T-cell (primary cell): Measurements from ENCODE around the gene KLLN. TPM values are rescaled to one million over a fixed set of nuclear protein-coding genes. Genes with fewer than 3 reads are reported as not detected.
"Not testable (repeated sequence)": the region's sequence is repeated elsewhere in the genome, so short reads cannot be mapped to it uniquely, and the experiment has no call there.

Source experiments
- ATAC-seq, 4 experiments: fragments of 200-7000 bp in 3 of 4; fragments of 150-1000 bp in 1 of 4; cut with Tn5 transposase; replicated peaks in 1 of 4; 1 replicate in 3 of 4; 2 replicates in 1 of 4; pipeline ENCODE4 v1.10.0; 2021; ENCODE audit warnings: moderate library complexity in 3 of 4, mild to moderate bottlenecking in 2 of 4, moderate number of reproducible peaks in 1 of 4
- CTCF ChIA-PET, 2 donors: fragments of 300-600 bp; sonication (Branson Sonifier 250); formaldehyde crosslinking; loops; one replicate each; lab custom pipeline; 2022; ENCODE audit warnings: antibody characterized with exemption in 2 of 2; lab: Charles Lee
- POLR2A ChIA-PET, 2 donors: fragments of 300-600 bp; sonication (Branson Sonifier 250); formaldehyde crosslinking; loops; one replicate each; lab custom pipeline; 2022; ENCODE audit warnings: antibody characterized with exemption in 2 of 2; lab: Charles Lee
- DNase-seq, 35 experiments: peaks; one replicate each; pipeline versions ENCODE4 v3.0.0 to v3.0.0-alpha.2; 2013 to 2023
- H3K27ac ChIP-seq: one replicate; pipeline ENCODE4 v1.5.1; 2013; ENCODE audit warnings: low read length
- H3K27me3 ChIP-seq, 2 experiments: replicated peaks in 1 of 2; 1 replicate in 1 of 2; 2 replicates in 1 of 2; pipeline versions ENCODE4 v1.6.1 to v1.7.0; 2013; ENCODE audit warnings: low read length in 1 of 2, mixed read lengths in 1 of 2; ENCODE audit not compliant: control insufficient read depth in 2 of 2, insufficient read depth in 2 of 2; ENCODE audit errors: extremely low read depth in 1 of 2
- H3K36me3 ChIP-seq, 2 donors: 1 replicate in 1 of 2; 2 replicates in 1 of 2; pipeline versions ENCODE4 v1.6.1 to v1.7.0; 2013; ENCODE audit warnings: low read length in 1 of 2; ENCODE audit not compliant: control insufficient read depth in 2 of 2, insufficient read depth in 1 of 2; ENCODE audit errors: extremely low read depth in 1 of 2
- H3K4me1 ChIP-seq, 2 experiments: 1 replicate in 1 of 2; 2 replicates in 1 of 2; pipeline versions ENCODE4 v1.6.1 to v1.7.0; 2013; ENCODE audit warnings: low read length in 2 of 2, mixed read lengths in 1 of 2; ENCODE audit not compliant: insufficient read depth in 2 of 2, control insufficient read depth in 1 of 2; ENCODE audit errors: extremely low read depth in 1 of 2
- H3K4me3 ChIP-seq, 2 donors: 1 replicate in 1 of 2; 2 replicates in 1 of 2; pipeline versions ENCODE4 v1.5.1 to v1.7.0; 2013; ENCODE audit warnings: mild to moderate bottlenecking in 2 of 2, low read length in 1 of 2, moderate library complexity in 1 of 2; ENCODE audit not compliant: control insufficient read depth in 1 of 2; ENCODE audit errors: extremely low read depth in 1 of 2
- H3K9me3 ChIP-seq: 2 replicates; pipeline ENCODE4 v1.7.0; 2013
- H3K27ac Mint-ChIP-seq, 2 donors: one replicate each; pipeline ENCODE4 v1.8.0; 2020 to 2021; ENCODE audit warnings: mild to moderate bottlenecking in 2 of 2, mixed read lengths in 2 of 2
- H3K27me3 Mint-ChIP-seq, 2 donors: one replicate each; pipeline ENCODE4 v1.8.0; 2021 to 2022; ENCODE audit warnings: mixed read lengths in 2 of 2
- H3K36me3 Mint-ChIP-seq: one replicate; pipeline ENCODE4 v1.8.0; 2021; ENCODE audit warnings: mixed read lengths
- H3K4me1 Mint-ChIP-seq, 3 donors: one replicate each; pipeline ENCODE4 v1.8.0; 2020 to 2022; ENCODE audit warnings: mixed read lengths in 3 of 3, mild to moderate bottlenecking in 1 of 3
- H3K4me3 Mint-ChIP-seq, 3 donors: one replicate each; pipeline ENCODE4 v1.8.0; 2020 to 2022; ENCODE audit warnings: mild to moderate bottlenecking in 3 of 3, mixed read lengths in 3 of 3, moderate library complexity in 3 of 3
- H3K9me3 Mint-ChIP-seq, 3 donors: one replicate each; pipeline ENCODE4 v1.8.0; 2020 to 2022; ENCODE audit warnings: mixed read lengths in 3 of 3
- WGBS: methylation state at CpG from one replicate; pipeline ENCODE4 v1.1.5; 2013; ENCODE audit warnings: missing lambda C conversion rate; ENCODE audit not compliant: insufficient coverage; 5-methylcytosine and 5-hydroxymethylcytosine counted together
- total RNA-seq, 35 experiments: library from RNA in 6 of 35; stranded (reverse) in 6 of 35; fragments of 120-200 nt in 1 of 35; gene quantifications; one replicate each; pipeline versions ENCODE4 v1.2.1 to v1.2.4 and lab custom pipeline; 2013 to 2026

The KLLN gene
- total RNA-seq, 5 donors from 2014 or later (not counting 1 experiment from before 2014, with no cell fraction given): 0.50 to 1.0 (median 0.60) TPM

- H3K4me1 Mint-ChIP-seq: peaks cover 75 to 82% (median 79%) of the 10 kb centered on the region in 3 donors
- POLR2A ChIA-PET: interaction anchor here (0.6 kb wide), 2 partner anchors 518 to 520 kb away, joined by 3 read pairs; no protein-coding TSS in a partner anchor
- H3K36me3 Mint-ChIP-seq: peaks cover 19% of the 10 kb centered on the region
- not testable (repeated sequence) for H3K27ac ChIP-seq, ATAC-seq, H3K27me3 ChIP-seq, H3K9me3 Mint-ChIP-seq, H3K4me3 ChIP-seq, H3K9me3 ChIP-seq, DNase-seq, H3K27me3 Mint-ChIP-seq, H3K36me3 ChIP-seq, H3K27ac Mint-ChIP-seq
- CTCF ChIA-PET: interaction anchor here in 1 of 2 donors (1.0 kb wide), 1 partner anchor 245 kb away, joined by 3 read pairs; no protein-coding TSS in a partner anchor
- peaks cover 14 to 38% of the 10 kb centered on the region in 2 experiments for H3K4me1 ChIP-seq
- 83% methylated on average over 4 of the region's 9 CpGs for WGBS
- peak overlapping the region; percentile 37 to 95 (median 75) for H3K4me3 Mint-ChIP-seq
Measured at GRCh38 chr10:87869139-87869538, 5.8 kb upstream of the KLLN start.

- Histone ChIP-seq H3K9me3 (no peaks in the 10 kb centered on the region), H3K27ac (no peak overlapping the region), H3K4me3 (no peak overlapping the region), H3K36me3 (no peaks in the 10 kb centered on the region), H3K4me1 (peaks cover 14 to 32% of the 10 kb centered on the region in 2 experiments), H3K27me3 (no peaks in the 10 kb centered on the region)
- Mint-ChIP-seq H3K9me3 (no peaks in the 10 kb centered on the region), H3K4me1 (peaks cover 67 to 73% (median 70%) of the 10 kb centered on the region in 3 donors), H3K27ac (peak overlapping the region; percentile 31 to 72), H3K4me3 (peak overlapping the region; percentile 73 to 95 (median 75)), H3K36me3 (peaks cover 19% of the 10 kb centered on the region), H3K27me3 (no peaks in the 10 kb centered on the region)
- ChIA-PET CTCF (interaction anchor here in 1 of 2 donors (0.8 kb wide), 1 partner anchor 15 kb away, joined by 3 read pairs; no protein-coding TSS in a partner anchor), POLR2A (interaction anchor here in 1 of 2 donors (0.5 to 0.7 kb wide), 4 partner anchors 51 to 70 kb away, joined by 3 to 8 read pairs (median 3); no protein-coding TSS in a partner anchor)
- ATAC-seq (no peak), DNase-seq (no peak)
- no CpG with 5 or more reads among the region's 1 CpG for WGBS
Measured at GRCh38 chr10:87868277-87868676, 4.9 kb upstream of the KLLN start.

- ChIA-PET POLR2A (no interaction called here), CTCF (no interaction called here)
- Mint-ChIP-seq H3K27me3 (no peaks in the 10 kb centered on the region), H3K27ac (no peak overlapping the region), H3K4me1 (peaks cover 58 to 69% (median 62%) of the 10 kb centered on the region in 3 donors), H3K4me3 (peak overlapping the region; percentile 95 to 97 (median 95)), H3K9me3 (no peaks in the 10 kb centered on the region), H3K36me3 (peaks cover 19% of the 10 kb centered on the region)
- peaks cover 9 to 32% of the 10 kb centered on the region in 2 experiments for H3K4me1 ChIP-seq
- H3K27ac ChIP-seq: no peak overlapping the region
- peak overlapping the region in 1 of 2 donors; percentile 38 for H3K4me3 ChIP-seq
- DNase-seq (no peak), ATAC-seq (no peak)
- no peaks in the 10 kb centered on the region for H3K36me3 ChIP-seq
- no peaks in the 10 kb centered on the region for H3K9me3 ChIP-seq
- H3K27me3 ChIP-seq: no peaks in the 10 kb centered on the region
Measured at GRCh38 chr10:87867453-87867852, 4.1 kb upstream of the KLLN start.

- H3K27me3 Mint-ChIP-seq: no peaks in the 10 kb centered on the region
- no peaks in the 10 kb centered on the region for H3K9me3 Mint-ChIP-seq
- DNase-seq: no peak
- POLR2A ChIA-PET: interaction anchor here in 1 of 2 donors (0.6 kb wide), 2 partner anchors 116 to 965 kb away, joined by 3 to 4 read pairs; no protein-coding TSS in a partner anchor
- H3K4me3 Mint-ChIP-seq: peak overlapping the region; percentile 95 to 97 (median 95)
- CTCF ChIA-PET: interaction anchor here (0.6 kb wide), 2 partner anchors 14 to 658 kb away, joined by 3 read pairs; no protein-coding TSS in a partner anchor
- H3K4me3 ChIP-seq: peak overlapping the region; percentile 38 to 71
- H3K27ac Mint-ChIP-seq: peak overlapping the region in 1 of 2 donors; percentile 62
- WGBS: no CpG with 5 or more reads among the region's 3 CpGs
- no peaks in the 10 kb centered on the region for H3K36me3 ChIP-seq
- no peak for ATAC-seq
- no peak overlapping the region for H3K27ac ChIP-seq
- peaks cover 19% of the 10 kb centered on the region for H3K36me3 Mint-ChIP-seq
- H3K4me1 Mint-ChIP-seq: peaks cover 55 to 75% (median 57%) of the 10 kb centered on the region in 3 donors
- H3K4me1 ChIP-seq: peaks cover 14 to 35% of the 10 kb centered on the region in 2 experiments
- H3K9me3 ChIP-seq: no peaks in the 10 kb centered on the region
- no peaks in the 10 kb centered on the region for H3K27me3 ChIP-seq
Measured at GRCh38 chr10:87866412-87866974, 3.2 kb upstream of the KLLN start.

- H3K27me3 Mint-ChIP-seq: no peaks in the 10 kb centered on the region
- no peak for DNase-seq
- CTCF ChIA-PET: interaction anchor here (0.5 to 1.2 kb wide), 3 partner anchors 12 to 200 kb away, joined by 3 to 19 read pairs (median 3); no protein-coding TSS in a partner anchor
- POLR2A ChIA-PET: interaction anchor here (0.5 to 0.9 kb wide), 4 partner anchors 9 to 168 kb away, joined by 3 to 4 read pairs (median 3); no protein-coding TSS in a partner anchor
- H3K36me3 Mint-ChIP-seq: peaks cover 11% of the 10 kb centered on the region
- H3K9me3 ChIP-seq: no peaks in the 10 kb centered on the region
- peak overlapping the region; percentile 71 to 93 for H3K4me3 ChIP-seq
- peaks cover 55 to 75% (median 56%) of the 10 kb centered on the region in 3 donors for H3K4me1 Mint-ChIP-seq
- no peak for ATAC-seq
- H3K4me1 ChIP-seq: peaks cover 14 to 37% of the 10 kb centered on the region in 2 experiments
- no peaks in the 10 kb centered on the region for H3K27me3 ChIP-seq
- 3% methylated on average over 3 of the region's 4 CpGs for WGBS
- H3K27ac ChIP-seq: no peak overlapping the region
- no peaks in the 10 kb centered on the region for H3K9me3 Mint-ChIP-seq
- H3K36me3 ChIP-seq: no peaks in the 10 kb centered on the region
- peak overlapping the region; percentile 84 to 90 for H3K27ac Mint-ChIP-seq
- peak overlapping the region; percentile 95 to 97 (median 95) for H3K4me3 Mint-ChIP-seq
Measured at GRCh38 chr10:87865241-87865881, 2.0 kb upstream of the KLLN start.

- H3K9me3 Mint-ChIP-seq: no peaks in the 10 kb centered on the region
- no peaks in the 10 kb centered on the region for H3K36me3 ChIP-seq
- CTCF ChIA-PET: interaction anchor here in 1 of 2 donors (1.4 kb wide), 1 partner anchor 73 kb away, joined by 4 read pairs; no protein-coding TSS in a partner anchor
- no peaks in the 10 kb centered on the region for H3K9me3 ChIP-seq
- peaks cover 53 to 74% (median 54%) of the 10 kb centered on the region in 3 donors for H3K4me1 Mint-ChIP-seq
- no peak for ATAC-seq
- POLR2A ChIA-PET: interaction anchor here in 1 of 2 donors (0.5 to 0.6 kb wide), 2 partner anchors 49 to 60 kb away, joined by 3 to 4 read pairs; no protein-coding TSS in a partner anchor
- H3K27me3 ChIP-seq: no peaks in the 10 kb centered on the region
- peak overlapping the region; percentile 95 to 97 (median 95) for H3K4me3 Mint-ChIP-seq
- peak overlapping the region; percentile 84 to 90 for H3K27ac Mint-ChIP-seq
- H3K36me3 Mint-ChIP-seq: peaks cover 11% of the 10 kb centered on the region
- peak in 1 of 35 experiments; percentile 32 for DNase-seq
- H3K4me1 ChIP-seq: peaks cover 16 to 30% of the 10 kb centered on the region in 2 experiments
- H3K27me3 Mint-ChIP-seq: no peaks in the 10 kb centered on the region
- peak overlapping the region; percentile 71 to 93 for H3K4me3 ChIP-seq
- 0% methylated on average over 3 of the region's 16 CpGs for WGBS
- peak overlapping the region; percentile 29 for H3K27ac ChIP-seq
Measured at GRCh38 chr10:87864496-87865059, 1.2 kb upstream of the KLLN start.
